Measurements from ENCODE around the gene CDCA8. TPM values are rescaled to one million over a fixed set of nuclear protein-coding genes. Genes with fewer than 3 reads are reported as not detected.

CDCA8 gene
- total RNA-seq, result 12.9 and 21.5 TPM in 2 replicates

GRCh38 chr1:37692078-37692833 lies at the start of gene CDCA8:
CDCA8 (plus strand) TSS chr1:37692516; CDS start chr1:37692691, 175 bp downstream.

Small RNA genes within 50 kb of the gene (small RNA-seq; reads per million reads assigned to genes)
- gene RF00019, result not detected

Other genes starting within 250 kb of the CDCA8 start
- gene ZC3H12A, start 217.9 kb upstream of the CDCA8 start, total RNA-seq, result 7.7 and 13.5 TPM in 2 replicates
- gene MEAF6, start 177.8 kb upstream of the CDCA8 start, total RNA-seq, result 51.8 and 52.2 TPM in 2 replicates
- gene SNIP1, start 138.2 kb upstream of the CDCA8 start, total RNA-seq, result 7.3 and 12.3 TPM in 2 replicates
- gene DNALI1, start 135.6 kb upstream of the CDCA8 start, total RNA-seq, result 7.8 and 9.9 TPM in 2 replicates
- gene GNL2, start 96.6 kb upstream of the CDCA8 start, total RNA-seq, result 65.4 and 99.1 TPM in 2 replicates
- gene RSPO1, start 57.6 kb upstream of the CDCA8 start, total RNA-seq, result under 0.01 and 0.20 TPM in 2 replicates
- not detected in 2 replicates for gene EPHA10, start 72.6 kb downstream of the CDCA8 start, total RNA-seq
- 0.73 and 0.78 TPM in 2 replicates for gene MANEAL, start 101.3 kb downstream of the CDCA8 start, total RNA-seq
- gene C1orf122, start 115.3 kb downstream of the CDCA8 start, total RNA-seq, result 7.2 and 8.1 TPM in 2 replicates
- gene YRDC, start 115.7 kb downstream of the CDCA8 start, total RNA-seq, result 8.8 and 12.1 TPM in 2 replicates
- gene MTF1, start 167.1 kb downstream of the CDCA8 start, total RNA-seq, result 3.3 and 4.1 TPM in 2 replicates